Endothelial cell of umbilical vein (primary cell): Measurements from ENCODE around the gene PGAM2. TPM values are rescaled to one million over a fixed set of nuclear protein-coding genes. Genes with fewer than 3 reads are reported as not detected.

ENCODE experiments used
- BruUV-seq: library from RNA; stranded (reverse); fragments of 400-500 nt; replicated peaks from 2 replicates; lab custom pipeline; 2021; lab: Mats Ljungman, UMichigan
- CTCF ChIA-PET: fragments of 300-600, 350-600 bp; sonication (Branson Sonifier 250); formaldehyde crosslinking; loops from one replicate; lab custom pipeline; 2021; ENCODE audit warnings: antibody characterized with exemption, inconsistent platforms; lab: Charles Lee
- POLR2A ChIA-PET: fragments of 300-600, 350-600 bp; sonication (Branson Sonifier 250); formaldehyde crosslinking; loops from one replicate; lab custom pipeline; 2021; ENCODE audit warnings: antibody characterized with exemption, inconsistent platforms; lab: Charles Lee
- DNase-seq: peaks from one replicate; pipeline ENCODE4 v3.0.0-alpha.2; 2011; ENCODE audit warnings: low read depth, low spot score
- FAIRE-seq: peaks from 2 replicates; lab custom pipeline; 2011; peaks lifted over from hg19 to GRCh38; lab: Jason Lieb, UNC
- H2AFZ ChIP-seq: 2 replicates; pipeline ENCODE4 v1.6.0; 2012; ENCODE audit warnings: low read depth, low read length, control low read depth, inconsistent platforms
- H3K27ac ChIP-seq: 2 replicates; pipeline ENCODE4 v1.5.1; 2011; ENCODE audit warnings: low read depth, mild to moderate bottlenecking, control low read depth, low read length, moderate library complexity; ENCODE audit not compliant: insufficient read depth
- H3K27me3 ChIP-seq, 2 experiments: 2 replicates each; pipeline versions ENCODE4 v1.6.0 to v1.6.1; 2011; ENCODE audit warnings: low read length in 2 of 2, mixed read lengths in 1 of 2; ENCODE audit not compliant: control insufficient read depth in 2 of 2, insufficient read depth in 2 of 2
- H3K36me3 ChIP-seq, 2 experiments: 2 replicates in 1 of 2; 3 replicates in 1 of 2; pipeline ENCODE4 v1.5.1; 2011; ENCODE audit warnings: low read length in 2 of 2, mild to moderate bottlenecking in 1 of 2, moderate library complexity in 1 of 2; ENCODE audit not compliant: control insufficient read depth in 2 of 2, insufficient read depth in 2 of 2; ENCODE audit errors: extremely low read depth in 1 of 2
- H3K4me1 ChIP-seq: 3 replicates; pipeline ENCODE4 v1.5.1; 2011; ENCODE audit warnings: mild to moderate bottlenecking, low read length; ENCODE audit not compliant: control insufficient read depth, insufficient read depth; ENCODE audit errors: extremely low read depth
- H3K4me2 ChIP-seq: 2 replicates; pipeline ENCODE4 v1.6.1; 2011; ENCODE audit warnings: low read length, control low read depth, mixed read lengths; ENCODE audit not compliant: insufficient read depth
- H3K4me3 ChIP-seq, 3 experiments: fragments of 200-600 bp in 1 of 3; sonication (generic), shearing (Covaris generic) in 1 of 3; replicated peaks in 1 of 3; 2 replicates each; pipeline ENCODE4 v1.5.1; 2011 to 2016; ENCODE audit warnings: control low read depth in 3 of 3, low read length in 3 of 3, mild to moderate bottlenecking in 2 of 3, inconsistent platforms in 1 of 3, low read depth in 1 of 3, moderate library complexity in 1 of 3; ENCODE audit not compliant: insufficient read depth in 1 of 3
- H3K79me2 ChIP-seq: 2 replicates; pipeline ENCODE4 v1.6.0; 2012; ENCODE audit warnings: low read length, inconsistent platforms; ENCODE audit not compliant: control insufficient read depth, insufficient read depth
- H3K9ac ChIP-seq: replicated peaks from 2 replicates; pipeline ENCODE3; 2011; ENCODE audit warnings: low read length, control low read depth; ENCODE audit not compliant: insufficient read depth; ENCODE audit errors: extremely low read depth
- H3K9me1 ChIP-seq: replicated peaks from 3 replicates; pipeline ENCODE4 v1.6.0; 2011; ENCODE audit warnings: mild to moderate bottlenecking, low read length; ENCODE audit not compliant: control insufficient read depth, insufficient read depth; ENCODE audit errors: extremely low read depth
- H3K9me3 ChIP-seq: replicated peaks from 2 replicates; pipeline ENCODE4 v1.5.1; 2012; ENCODE audit warnings: low read length, inconsistent platforms; ENCODE audit not compliant: control insufficient read depth, insufficient read depth
- H4K20me1 ChIP-seq: replicated peaks from 2 replicates; pipeline ENCODE3; 2011; ENCODE audit warnings: mild to moderate bottlenecking, low read length; ENCODE audit not compliant: control insufficient read depth, insufficient read depth; ENCODE audit errors: extremely low read depth
- CTCF ChIP-seq, 2 donors: IDR thresholded peaks; 1 replicate in 1 of 2; 2 replicates in 1 of 2; pipeline ENCODE4 v1.5.1; 2011; ENCODE audit warnings: low read length in 2 of 2, mild to moderate bottlenecking in 2 of 2, moderate library complexity in 2 of 2, control low read depth in 1 of 2, inconsistent platforms in 1 of 2, low read depth in 1 of 2; ENCODE audit not compliant: insufficient read depth in 1 of 2; ENCODE audit errors: extremely low read depth in 1 of 2
- EZH2 ChIP-seq: IDR thresholded peaks from 2 replicates; pipeline ENCODE4 v1.6.1; 2012; ENCODE audit warnings: borderline replicate concordance, low read depth, mild to moderate bottlenecking, moderate library complexity, low read length, inconsistent platforms; ENCODE audit not compliant: severe bottlenecking
- FOS ChIP-seq: IDR thresholded peaks from 2 replicates; pipeline ENCODE4 v1.6.1; 2011; ENCODE audit warnings: mild to moderate bottlenecking, low read length, moderate library complexity, borderline replicate concordance; ENCODE audit not compliant: insufficient read depth
- GATA2 ChIP-seq: IDR thresholded peaks from 2 replicates; pipeline ENCODE4 v1.7.0; 2011; ENCODE audit warnings: low read depth, mild to moderate bottlenecking, moderate library complexity, mixed read lengths, low read length; ENCODE audit not compliant: insufficient read length, insufficient read depth
- JUN ChIP-seq: IDR thresholded peaks from 2 replicates; pipeline ENCODE4 v1.6.1; 2011; ENCODE audit warnings: borderline replicate concordance, low read depth; ENCODE audit not compliant: insufficient read length, insufficient read depth
- MAX ChIP-seq: IDR thresholded peaks from 2 replicates; pipeline ENCODE4 v1.6.1; 2011; ENCODE audit not compliant: insufficient read depth, insufficient read length
- MYC ChIP-seq: IDR thresholded peaks from one replicate; pipeline ENCODE4 v1.6.1; 2011; ENCODE audit warnings: mild to moderate bottlenecking, low read depth, low read length
- POLR2A ChIP-seq: IDR thresholded peaks from 2 replicates; pipeline ENCODE4 v1.6.1; 2012; ENCODE audit warnings: low read depth, mild to moderate bottlenecking, control low read depth, low read length
- POLR2AphosphoS5 ChIP-seq: IDR thresholded peaks from 2 replicates; pipeline ENCODE4 v1.6.1; 2012; ENCODE audit warnings: low read depth, mild to moderate bottlenecking, control low read depth, low read length, moderate library complexity; ENCODE audit not compliant: insufficient read depth
- dilution Hi-C: fragments of 300-500 bp; cut with MboI; formaldehyde crosslinking; loops from one replicate; pipeline ENCODE4 v1.15.0; 2019; ENCODE audit warnings: low sequenced_read_pairs; ENCODE audit not compliant: extremely low pct_ligation_motif_present
- intact Hi-C: fragments of 100-400 bp; cut with micrococcal nuclease; formaldehyde crosslinking; loops from one replicate; pipeline ENCODE4 v1.10.0; 2022
- polyA plus RNA-seq, 4 experiments: library from polyadenylated mRNA; depleted of rRNA in 3 of 4; stranded (reverse) in 3 of 4; unstranded in 1 of 4; fragments of >200 nt; gene quantifications; 2 replicates each; pipeline versions ENCODE4 v1.2.1 to v1.2.3, GENCODE V29; 2011 to 2012; ENCODE audit warnings: missing spikeins in 1 of 4
- total RNA-seq: library from RNA; stranded (reverse); gene quantifications from 2 replicates; pipeline ENCODE4 v1.2.3, GENCODE V29; 2021

The PGAM2 gene
- total and polyA plus RNA-seq, 2 donors (not counting 3 experiments of a cell fraction or from before 2014, with no cell fraction given), result 0.19 TPM; not detected in 1

- dilution Hi-C loops (no loop called here), intact Hi-C loops (no loop called here)
- Histone ChIP-seq H3K9me3 (no peaks in the 10 kb centered on the region), H2AFZ (no peak overlapping the region), H3K27ac (no peak overlapping the region), H3K36me3 (peaks cover 3 to 16% of the 10 kb centered on the region in 2 experiments), H4K20me1 (no peaks in the 10 kb centered on the region), H3K27me3 (no peaks in the 10 kb centered on the region), H3K4me3 (no peak overlapping the region), H3K9me1 (no peaks in the 10 kb centered on the region), H3K4me1 (no peaks in the 10 kb centered on the region), H3K9ac (no peak overlapping the region), H3K4me2 (no peak overlapping the region), H3K79me2 (no peaks in the 10 kb centered on the region)
- BruUV-seq, result no TSS peak
- FAIRE-seq (no peak), DNase-seq (no peak)
- TF ChIP-seq POLR2AphosphoS5 (peak; percentile 17), POLR2A (no peak)
- POLR2A ChIA-PET, result no interaction called here
- CTCF ChIA-PET, result interaction anchor here (1.6 kb wide), 1 partner anchor 40 kb away, joined by 8 read pairs; no protein-coding TSS in a partner anchor
Measured at GRCh38 chr7:44112231-44112996, 47.0 kb upstream of the PGAM2 start.

- intact Hi-C loops, result no loop called here
- DNase-seq, result no peak
- Histone ChIP-seq H3K79me2 (no peaks in the 10 kb centered on the region), H3K9me3 (no peaks in the 10 kb centered on the region), H3K4me3 (no peak overlapping the region), H4K20me1 (no peaks in the 10 kb centered on the region), H3K9ac (no peak overlapping the region), H3K4me2 (no peak overlapping the region), H3K9me1 (no peaks in the 10 kb centered on the region), H3K4me1 (no peaks in the 10 kb centered on the region), H3K36me3 (peaks cover 3 to 11% of the 10 kb centered on the region in 2 experiments), H2AFZ (no peak overlapping the region), H3K27me3 (no peaks in the 10 kb centered on the region), H3K27ac (no peak overlapping the region)
- dilution Hi-C loops, result no loop called here
- TF ChIP-seq JUN (no peak), CTCF (IDR thresholded peaks at IDR 0.05; ENCODE audit: extremely low read depth in 1 of 2, insufficient read depth in 1 of 2, low read depth in 1 of 2, low read length in 2 of 2) (no peak), EZH2 (no peak), MYC (no peak), MAX (no peak), POLR2AphosphoS5 (no peak), FOS (no peak), GATA2 (no peak)
- FAIRE-seq, result no peak
- no TSS peak for BruUV-seq
- POLR2A ChIA-PET, result no interaction called here
- CTCF ChIA-PET, result interaction anchor here (1.6 kb wide), 1 partner anchor 39 kb away, joined by 8 read pairs; no protein-coding TSS in a partner anchor
Measured at GRCh38 chr7:44111761-44112160, 46.4 kb upstream of the PGAM2 start.
